Measurements from ENCODE around the gene ZBTB16. TPM values are rescaled to one million over a fixed set of nuclear protein-coding genes. Genes with fewer than 3 reads are reported as not detected.

ZBTB16 gene
- total RNA-seq, 2 experiments from 2014 or later: 19.1 to 20.6 TPM

DNA sequence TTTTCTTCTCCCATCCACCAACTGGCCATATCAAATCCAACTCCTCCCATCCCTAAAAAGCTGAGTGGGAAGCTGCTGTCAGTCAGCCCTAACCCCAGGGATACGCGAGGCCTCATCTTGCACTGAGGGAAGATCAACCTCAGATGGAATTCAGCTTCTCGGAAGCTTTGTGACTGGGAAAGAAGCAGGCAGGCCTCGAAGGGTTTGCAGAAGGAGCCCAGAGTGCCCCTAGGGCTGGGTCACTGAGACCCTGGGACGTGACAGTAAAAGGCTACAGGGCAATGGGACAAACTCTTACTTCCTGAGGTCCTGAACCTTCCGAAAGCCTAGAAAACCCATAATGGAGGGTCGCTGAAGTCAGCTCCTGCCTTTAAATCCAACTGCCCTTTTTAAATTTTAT, 202.3 kb downstream of the ZBTB16 start:
- TF ChIP-seq, protein P1, sequence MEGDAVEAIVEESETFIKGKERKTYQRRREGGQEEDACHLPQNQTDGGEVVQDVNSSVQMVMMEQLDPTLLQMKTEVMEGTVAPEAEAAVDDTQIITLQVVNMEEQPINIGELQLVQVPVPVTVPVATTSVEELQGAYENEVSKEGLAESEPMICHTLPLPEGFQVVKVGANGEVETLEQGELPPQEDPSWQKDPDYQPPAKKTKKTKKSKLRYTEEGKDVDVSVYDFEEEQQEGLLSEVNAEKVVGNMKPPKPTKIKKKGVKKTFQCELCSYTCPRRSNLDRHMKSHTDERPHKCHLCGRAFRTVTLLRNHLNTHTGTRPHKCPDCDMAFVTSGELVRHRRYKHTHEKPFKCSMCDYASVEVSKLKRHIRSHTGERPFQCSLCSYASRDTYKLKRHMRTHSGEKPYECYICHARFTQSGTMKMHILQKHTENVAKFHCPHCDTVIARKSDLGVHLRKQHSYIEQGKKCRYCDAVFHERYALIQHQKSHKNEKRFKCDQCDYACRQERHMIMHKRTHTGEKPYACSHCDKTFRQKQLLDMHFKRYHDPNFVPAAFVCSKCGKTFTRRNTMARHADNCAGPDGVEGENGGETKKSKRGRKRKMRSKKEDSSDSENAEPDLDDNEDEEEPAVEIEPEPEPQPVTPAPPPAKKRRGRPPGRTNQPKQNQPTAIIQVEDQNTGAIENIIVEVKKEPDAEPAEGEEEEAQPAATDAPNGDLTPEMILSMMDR (IDR thresholded peaks at IDR 0.05): no peak
- H3K36me3 ChIP-seq (ENCODE audit: insufficient read depth, low read length): no peaks in the 10 kb centered on the region
- peaks cover 3 to 11% of the 10 kb centered on the region in 2 experiments for H3K27me3 ChIP-seq (ENCODE audit: control insufficient read depth in 1 of 2, insufficient read depth in 2 of 2, low read length in 2 of 2)
- ChIA-PET CTCF (interaction anchor here (0.8 to 9.0 kb wide), 12 partner anchors 19 to 465 kb away, joined by 3 to 83 read pairs (median 8); no protein-coding TSS in a partner anchor), POLR2A (interaction anchor here (1.1 to 2.9 kb wide), 3 partner anchors 102 to 366 kb away, joined by 5 to 11 read pairs (median 7); no protein-coding TSS in a partner anchor)
- Mint-ChIP-seq H3K4me1 (ENCODE audit: low read depth) (no peaks in the 10 kb centered on the region), H3K9me3 (no peaks in the 10 kb centered on the region), H3K36me3 (ENCODE audit: low read depth) (no peaks in the 10 kb centered on the region), H3K27ac (no peak overlapping the region), H3K27me3 (peaks cover 7% of the 10 kb centered on the region), H3K4me3 (no peak overlapping the region)
- H3K27ac ChIP-seq (ENCODE audit: low read depth in 1 of 2, low read length in 2 of 2): no peak overlapping the region
- H3K4me3 ChIP-seq (ENCODE audit: low read length): no peak overlapping the region
- no peak for DNase-seq
- intact Hi-C loops (cut with DNase I, micrococcal nuclease): loop anchor here (1.0 to 5.0 kb wide), 8 partner anchors 64 to 957 kb away; no protein-coding TSS in a partner anchor
- ATAC-seq (ENCODE audit: poor library complexity): no peak
- peaks cover 5% of the 10 kb centered on the region for H3K4me1 ChIP-seq (ENCODE audit: insufficient read depth, low read length)
- H3K9me3 ChIP-seq (ENCODE audit: control insufficient read depth in 1 of 2, insufficient read depth in 1 of 2, low read length in 2 of 2): no peaks in the 10 kb centered on the region

DNA sequence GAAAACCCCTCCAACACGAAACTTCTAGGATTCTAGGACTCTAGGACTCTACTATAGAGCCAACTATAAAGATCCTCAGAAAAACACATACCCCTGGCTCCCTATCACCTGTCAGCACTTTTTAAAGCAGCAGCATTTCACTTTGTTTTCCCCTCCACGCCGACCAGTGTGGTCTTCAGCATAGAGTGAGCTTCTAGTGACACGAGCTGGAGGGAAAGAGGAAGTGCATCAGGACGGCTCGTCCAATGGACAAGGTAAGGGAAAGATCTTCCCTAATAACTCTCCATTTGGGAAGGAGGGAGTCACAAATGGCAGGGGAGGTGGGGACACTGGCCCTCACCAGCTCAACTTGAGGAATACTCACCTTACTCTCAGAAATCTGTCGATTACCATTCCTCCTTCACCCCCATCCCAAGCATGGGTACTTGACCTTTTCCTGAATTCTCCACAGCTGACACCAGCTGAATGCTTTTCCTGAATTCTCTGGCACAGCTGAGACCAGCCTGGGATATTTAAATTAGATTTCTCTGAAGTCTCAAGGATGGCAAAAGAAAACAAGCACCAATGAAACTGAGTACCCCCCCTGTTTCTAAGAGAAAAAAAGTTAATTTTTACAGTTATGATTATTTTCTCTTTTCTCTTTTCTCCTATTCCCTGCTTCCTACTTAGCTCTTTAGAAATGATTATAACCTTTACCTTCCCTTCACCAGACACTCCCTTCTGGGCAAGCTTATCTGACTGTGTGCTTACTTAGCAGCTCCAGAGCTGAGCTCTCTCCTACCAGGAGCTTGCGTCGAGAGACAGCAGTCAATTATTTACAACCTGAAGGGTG, 203.4 kb downstream of the ZBTB16 start:
- no peak overlapping the region for H3K27ac ChIP-seq (ENCODE audit: low read depth in 1 of 2, low read length in 2 of 2)
- Mint-ChIP-seq H3K9me3 (no peaks in the 10 kb centered on the region), H3K36me3 (ENCODE audit: low read depth) (no peaks in the 10 kb centered on the region), H3K27me3 (peaks cover 15% of the 10 kb centered on the region), H3K4me1 (ENCODE audit: low read depth) (no peaks in the 10 kb centered on the region), H3K4me3 (no peak overlapping the region), H3K27ac (no peak overlapping the region)
- CTCF ChIA-PET: interaction anchor here (0.5 to 9.0 kb wide), 4 partner anchors 204 to 466 kb away, joined by 3 to 83 read pairs (median 16); partner anchors contain the start of gene ZBTB16
- peaks cover 3 to 11% of the 10 kb centered on the region in 2 experiments for H3K27me3 ChIP-seq (ENCODE audit: control insufficient read depth in 1 of 2, insufficient read depth in 2 of 2, low read length in 2 of 2)
- ATAC-seq (ENCODE audit: poor library complexity) (peak; percentile 52), DNase-seq (peak in 4 of 14 experiments; percentile 10 to 58 (median 44))
- no peak overlapping the region for H3K4me3 ChIP-seq (ENCODE audit: low read length)
- peaks cover 5% of the 10 kb centered on the region for H3K4me1 ChIP-seq (ENCODE audit: insufficient read depth, low read length)
- no peaks in the 10 kb centered on the region for H3K9me3 ChIP-seq (ENCODE audit: control insufficient read depth in 1 of 2, insufficient read depth in 1 of 2, low read length in 2 of 2)
- TF ChIP-seq, protein P1 (IDR thresholded peaks at IDR 0.05): peak; percentile 36
- no peaks in the 10 kb centered on the region for H3K36me3 ChIP-seq (ENCODE audit: insufficient read depth, low read length)
- POLR2A ChIA-PET: interaction anchor here (2.9 kb wide), 1 partner anchor 269 kb away, joined by 11 read pairs; no protein-coding TSS in a partner anchor
- intact Hi-C loops (cut with DNase I, micrococcal nuclease): loop anchor here (2.0 to 5.0 kb wide), 4 partner anchors 66 to 958 kb away; no protein-coding TSS in a partner anchor

DNA sequence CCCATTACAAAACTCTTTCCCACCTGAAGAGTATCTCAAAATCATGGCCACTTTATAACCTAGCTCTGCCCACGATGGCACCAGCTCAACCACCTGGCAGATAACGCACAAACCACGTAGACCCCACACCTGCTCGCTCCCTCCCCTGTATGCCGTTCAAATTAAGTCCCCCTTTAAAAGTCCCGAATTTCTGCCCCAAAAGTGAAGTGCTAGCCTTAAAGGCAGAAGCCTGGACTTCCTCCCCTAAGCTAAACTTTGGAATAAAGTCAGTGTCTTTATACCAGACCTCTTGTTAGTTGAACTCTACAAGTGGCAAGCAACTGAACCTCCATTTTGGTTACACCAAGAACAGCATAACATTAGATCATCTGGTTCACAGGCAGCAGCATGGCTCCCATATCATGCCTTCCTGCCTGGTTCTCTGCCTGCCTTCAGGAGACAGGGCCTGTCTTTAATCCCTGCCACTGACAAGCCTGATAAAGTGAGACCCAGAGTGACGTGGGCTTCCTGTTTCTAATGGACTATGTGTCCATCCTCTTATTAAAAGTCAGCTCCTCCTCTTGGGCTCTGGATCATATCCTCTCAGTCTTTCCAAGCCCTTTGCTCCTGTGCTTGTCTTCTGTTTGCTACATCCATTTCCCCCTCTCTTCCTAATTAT, 204.1 kb downstream of the ZBTB16 start:
- no peaks in the 10 kb centered on the region for H3K36me3 Mint-ChIP-seq (ENCODE audit: low read depth)
- TF ChIP-seq, protein P1 (IDR thresholded peaks at IDR 0.05): no peak
- no peak overlapping the region for H3K27ac Mint-ChIP-seq
- H3K27me3 Mint-ChIP-seq: peaks cover 20% of the 10 kb centered on the region
- H3K4me3 Mint-ChIP-seq: no peak overlapping the region
- Histone ChIP-seq H3K4me3 (ENCODE audit: low read length) (no peak overlapping the region), H3K4me1 (ENCODE audit: insufficient read depth, low read length) (peaks cover 5% of the 10 kb centered on the region), H3K9me3 (ENCODE audit: control insufficient read depth in 1 of 2, insufficient read depth in 1 of 2, low read length in 2 of 2) (no peaks in the 10 kb centered on the region), H3K36me3 (ENCODE audit: insufficient read depth, low read length) (no peaks in the 10 kb centered on the region), H3K27me3 (ENCODE audit: control insufficient read depth in 1 of 2, insufficient read depth in 2 of 2, low read length in 2 of 2) (peaks cover 3 to 11% of the 10 kb centered on the region in 2 experiments), H3K27ac (ENCODE audit: low read depth in 1 of 2, low read length in 2 of 2) (no peak overlapping the region)
- CTCF ChIA-PET: interaction anchor here (0.5 to 9.0 kb wide), 3 partner anchors 205 to 467 kb away, joined by 3 to 83 read pairs (median 3); partner anchors contain the start of gene ZBTB16
- intact Hi-C loops (cut with DNase I, micrococcal nuclease): loop anchor here (2.0 to 5.0 kb wide), 4 partner anchors 66 to 959 kb away; no protein-coding TSS in a partner anchor
- DNase-seq (no peak), ATAC-seq (ENCODE audit: poor library complexity) (no peak)
- no peaks in the 10 kb centered on the region for H3K4me1 Mint-ChIP-seq (ENCODE audit: low read depth)
- POLR2A ChIA-PET: no interaction called here
- H3K9me3 Mint-ChIP-seq: no peaks in the 10 kb centered on the region
